GM12878 (cell line): ENCODE data around the gene PLPPR1.

Experiments used
- POLR2A ChIP-seq: IDR thresholded peaks from 2 replicates; pipeline ENCODE4 v1.6.1; 2011; ENCODE audit warnings: low read depth, mild to moderate bottlenecking, low read length
- RAD21 ChIP-seq: IDR thresholded peaks from 2 replicates; pipeline ENCODE4 v1.6.1; 2011; ENCODE audit warnings: mild to moderate bottlenecking, low read depth, low read length, moderate library complexity; ENCODE audit not compliant: insufficient read depth
- ZZZ3 ChIP-seq: IDR thresholded peaks from 2 replicates; pipeline ENCODE4 v1.6.1; 2011; ENCODE audit warnings: low read depth; ENCODE audit not compliant: control insufficient read depth, insufficient read length
- TF ChIP-seq, protein P1 (sequence below): IDR thresholded peaks from 2 replicates; pipeline ENCODE4 v1.6.1; 2012; ENCODE audit warnings: mild to moderate bottlenecking, low read depth, low read length

DNA sequence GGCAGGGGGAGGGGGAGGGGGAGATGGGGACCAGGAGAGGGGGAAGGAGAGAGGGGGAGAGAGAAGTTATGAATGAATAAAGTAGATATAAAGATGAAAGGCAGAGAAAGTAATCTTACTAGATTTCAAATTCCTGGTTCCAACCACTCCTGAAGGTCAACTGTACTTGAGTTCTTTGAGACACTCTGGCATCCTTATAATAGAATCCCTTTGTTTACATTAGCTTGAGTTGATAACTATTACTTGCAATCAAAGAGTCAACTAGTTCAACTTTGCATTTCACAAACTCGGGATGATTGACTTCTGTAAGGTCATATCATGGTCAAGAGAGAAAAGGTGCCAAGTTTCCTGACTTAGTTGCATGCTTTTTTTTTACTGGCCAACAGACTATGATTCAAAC is 314.1 kb downstream of the PLPPR1 start:
- TF ChIP-seq, protein P1, sequence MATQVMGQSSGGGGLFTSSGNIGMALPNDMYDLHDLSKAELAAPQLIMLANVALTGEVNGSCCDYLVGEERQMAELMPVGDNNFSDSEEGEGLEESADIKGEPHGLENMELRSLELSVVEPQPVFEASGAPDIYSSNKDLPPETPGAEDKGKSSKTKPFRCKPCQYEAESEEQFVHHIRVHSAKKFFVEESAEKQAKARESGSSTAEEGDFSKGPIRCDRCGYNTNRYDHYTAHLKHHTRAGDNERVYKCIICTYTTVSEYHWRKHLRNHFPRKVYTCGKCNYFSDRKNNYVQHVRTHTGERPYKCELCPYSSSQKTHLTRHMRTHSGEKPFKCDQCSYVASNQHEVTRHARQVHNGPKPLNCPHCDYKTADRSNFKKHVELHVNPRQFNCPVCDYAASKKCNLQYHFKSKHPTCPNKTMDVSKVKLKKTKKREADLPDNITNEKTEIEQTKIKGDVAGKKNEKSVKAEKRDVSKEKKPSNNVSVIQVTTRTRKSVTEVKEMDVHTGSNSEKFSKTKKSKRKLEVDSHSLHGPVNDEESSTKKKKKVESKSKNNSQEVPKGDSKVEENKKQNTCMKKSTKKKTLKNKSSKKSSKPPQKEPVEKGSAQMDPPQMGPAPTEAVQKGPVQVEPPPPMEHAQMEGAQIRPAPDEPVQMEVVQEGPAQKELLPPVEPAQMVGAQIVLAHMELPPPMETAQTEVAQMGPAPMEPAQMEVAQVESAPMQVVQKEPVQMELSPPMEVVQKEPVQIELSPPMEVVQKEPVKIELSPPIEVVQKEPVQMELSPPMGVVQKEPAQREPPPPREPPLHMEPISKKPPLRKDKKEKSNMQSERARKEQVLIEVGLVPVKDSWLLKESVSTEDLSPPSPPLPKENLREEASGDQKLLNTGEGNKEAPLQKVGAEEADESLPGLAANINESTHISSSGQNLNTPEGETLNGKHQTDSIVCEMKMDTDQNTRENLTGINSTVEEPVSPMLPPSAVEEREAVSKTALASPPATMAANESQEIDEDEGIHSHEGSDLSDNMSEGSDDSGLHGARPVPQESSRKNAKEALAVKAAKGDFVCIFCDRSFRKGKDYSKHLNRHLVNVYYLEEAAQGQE: no peak
- no peak for TF ChIP-seq POLR2A
- TF ChIP-seq RAD21: no peak
- no peak for TF ChIP-seq ZZZ3
